Inflammatory macrophage treated with lipopolysaccharide for 1 hour (primary cell): ENCODE results near the gene APOL4.
A peak's percentile ranks its signal among the peaks of the same experiment; 100 is the strongest.
"Not testable (repeated sequence)": the region's sequence is repeated elsewhere in the genome, so short reads cannot be mapped to it uniquely, and the experiment has no call there.

Experiments used
- DNase-seq, 2 donors: peaks; one replicate each; pipeline ENCODE4 v3.0.0-alpha.2; 2020 to 2022

The APOL4 gene

DNA sequence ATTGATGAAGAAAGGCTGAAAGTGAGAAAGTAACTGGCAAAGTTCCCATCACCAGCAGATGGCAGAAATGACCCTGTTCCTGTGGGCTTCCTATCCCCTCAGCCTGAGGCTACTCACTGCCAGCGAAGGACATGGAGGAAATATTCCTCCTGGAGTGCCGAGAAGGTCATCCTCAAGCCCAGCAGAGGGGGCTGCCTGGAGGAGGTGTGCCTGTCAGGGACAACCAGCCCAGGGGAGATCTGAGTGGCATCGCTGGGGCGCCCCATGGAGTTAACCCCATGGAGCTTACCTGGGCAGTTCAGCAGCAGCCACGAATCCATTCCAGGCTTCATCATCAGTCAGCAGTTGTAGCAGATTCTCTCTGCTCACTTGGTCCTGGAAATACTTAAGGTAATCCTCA lies 29.4 kb upstream of the APOL4 start:
- DNase-seq, result not testable (repeated sequence)

DNA sequence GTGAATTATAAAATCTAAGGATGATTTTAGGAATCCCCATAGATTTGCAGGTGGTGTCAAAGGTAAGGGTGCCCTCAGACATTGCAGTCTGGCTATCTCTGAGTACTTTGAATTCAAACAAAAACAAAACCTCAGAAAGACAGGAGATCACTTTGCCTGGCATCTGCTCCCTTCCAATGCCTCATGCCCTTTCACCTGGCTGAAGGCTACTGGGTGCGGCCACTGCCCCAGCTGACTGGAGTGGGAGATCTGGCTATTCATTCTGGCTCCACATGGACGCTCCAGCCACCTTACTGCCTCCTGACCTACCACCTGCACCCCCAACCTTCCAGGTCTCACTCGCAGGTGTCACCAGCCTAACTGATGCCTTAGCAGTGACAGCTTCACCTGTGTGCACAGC lies 28.0 kb upstream of the APOL4 start:
- DNase-seq, result not testable (repeated sequence)

DNA sequence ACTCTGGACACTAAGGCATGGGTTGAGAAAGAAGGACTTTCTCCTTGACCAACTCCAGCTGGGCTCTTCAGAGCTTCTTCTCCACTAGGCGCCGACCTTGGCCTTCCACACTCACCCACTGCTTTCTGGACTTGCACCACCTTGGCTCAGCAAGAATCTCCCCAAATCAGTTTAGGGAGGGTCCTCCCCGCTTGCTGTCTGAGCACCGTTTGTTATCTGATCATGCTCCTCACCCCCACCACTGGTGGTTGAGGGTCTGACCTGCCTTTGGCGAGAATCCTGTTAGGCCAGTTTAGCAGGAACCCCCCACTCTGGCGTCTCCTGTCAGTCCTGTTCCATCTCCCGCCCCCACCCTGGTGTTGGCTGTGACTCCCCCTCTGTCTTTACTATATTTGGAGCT lies 27.3 kb upstream of the APOL4 start:
- no peak for DNase-seq

DNA sequence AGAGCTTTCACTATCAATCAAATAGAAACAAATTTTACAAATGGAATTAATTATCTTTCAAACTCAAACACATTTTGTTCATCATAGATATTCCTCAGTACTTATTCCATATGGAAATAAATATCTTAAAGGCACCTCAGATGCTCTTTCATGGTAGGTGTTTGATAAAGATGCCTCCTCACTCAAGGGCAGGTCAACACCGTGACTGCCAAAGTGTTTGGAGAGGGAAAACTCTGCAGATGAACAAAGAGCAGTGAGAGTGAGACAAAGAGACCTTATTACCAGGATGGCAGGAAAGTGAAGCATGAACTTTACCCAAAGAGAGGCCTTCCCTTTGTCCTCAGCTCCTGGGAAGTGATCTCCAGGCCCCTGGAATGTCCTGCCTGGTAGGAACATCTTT lies 26.8 kb upstream of the APOL4 start:
- DNase-seq, result not testable (repeated sequence)

DNA sequence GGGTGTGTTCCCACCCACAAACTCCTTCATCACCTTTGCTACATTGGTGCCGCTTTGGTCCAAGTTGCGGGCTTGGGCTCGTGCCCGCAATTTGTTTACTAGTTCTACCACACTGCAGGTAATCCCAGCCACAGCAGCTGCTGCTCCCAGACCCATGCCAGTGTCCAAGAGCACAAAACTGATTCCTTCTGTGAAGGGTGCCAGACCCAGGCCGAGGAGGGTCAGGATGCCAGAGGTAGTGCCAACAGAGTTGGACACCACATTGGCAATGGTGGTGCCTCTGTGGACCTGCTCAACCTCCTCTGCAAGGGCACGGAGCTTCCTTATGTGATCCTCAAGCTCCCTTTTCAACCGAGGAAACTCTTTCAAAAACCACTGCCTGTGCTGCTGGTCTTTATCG lies 26.2 kb upstream of the APOL4 start:
- no peak for DNase-seq

DNA sequence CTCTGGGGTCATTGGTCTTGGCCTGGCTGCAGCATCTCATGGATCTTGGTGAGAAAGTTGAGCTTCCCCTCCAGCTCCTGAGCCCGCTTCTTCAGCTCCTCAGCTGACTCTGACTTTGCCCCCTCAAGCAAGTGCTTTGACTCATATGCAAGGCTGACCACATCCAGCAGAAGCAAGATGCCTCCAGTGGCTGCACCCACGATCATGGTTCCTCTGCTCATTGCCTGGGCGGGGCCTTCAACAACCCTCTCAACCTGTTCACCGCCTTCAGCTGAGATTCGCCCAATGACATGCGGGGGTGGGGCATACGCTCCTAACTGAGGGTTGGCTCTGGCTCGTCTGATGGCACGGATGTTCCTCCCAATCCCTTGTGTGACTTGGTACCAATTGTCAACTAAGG lies 25.8 kb upstream of the APOL4 start:
- DNase-seq, result peak; percentile 16 to 51

DNA sequence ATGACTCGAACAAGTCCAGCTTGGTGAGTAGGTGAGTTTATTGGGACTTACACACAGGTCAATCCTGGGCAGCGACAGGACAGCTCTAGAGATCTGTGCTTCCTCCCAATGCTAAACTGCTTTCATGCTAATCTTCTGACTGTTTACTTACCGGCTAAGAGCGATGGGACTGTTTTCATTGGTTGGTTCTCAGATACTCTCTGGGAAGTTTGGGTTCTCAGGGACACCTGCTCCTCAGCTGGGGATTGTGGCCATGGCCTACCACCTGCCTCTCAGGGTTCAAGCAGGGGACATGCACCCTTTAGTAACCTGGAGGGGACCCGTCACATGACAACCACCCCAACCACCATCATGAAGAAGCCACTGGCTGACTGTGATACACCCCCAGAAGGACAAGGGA lies 24.6 kb upstream of the APOL4 start:
- no peak for DNase-seq

DNA sequence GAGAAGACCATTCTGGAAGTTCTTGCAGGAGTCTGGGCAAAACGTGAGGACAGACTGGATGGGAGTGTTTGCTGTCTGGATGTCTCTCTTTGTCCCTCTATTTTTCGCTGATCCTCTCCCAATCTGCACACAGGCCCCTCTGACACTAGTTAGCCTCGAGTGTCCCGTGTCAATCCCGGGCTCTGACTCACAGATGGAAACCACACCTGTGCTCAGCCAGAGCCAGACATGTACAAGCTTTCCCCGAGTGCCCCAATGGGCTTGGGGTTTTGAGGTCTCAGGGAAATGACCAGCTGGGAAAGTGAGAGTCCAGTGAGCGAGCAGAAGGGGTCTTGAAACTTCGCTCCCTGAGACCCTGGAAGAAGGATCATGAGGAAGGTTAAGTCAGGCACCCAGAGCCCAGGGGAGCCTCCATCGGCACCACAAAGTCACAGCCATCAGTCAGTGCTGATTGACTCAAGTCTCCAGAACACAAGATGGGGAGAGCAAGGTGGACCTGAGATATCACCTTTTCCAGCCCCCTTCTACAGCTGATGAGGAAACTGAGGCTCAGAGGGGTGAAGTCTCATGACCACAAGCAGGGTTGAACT lies 23.8 kb upstream of the APOL4 start:
- DNase-seq, result no peak

DNA sequence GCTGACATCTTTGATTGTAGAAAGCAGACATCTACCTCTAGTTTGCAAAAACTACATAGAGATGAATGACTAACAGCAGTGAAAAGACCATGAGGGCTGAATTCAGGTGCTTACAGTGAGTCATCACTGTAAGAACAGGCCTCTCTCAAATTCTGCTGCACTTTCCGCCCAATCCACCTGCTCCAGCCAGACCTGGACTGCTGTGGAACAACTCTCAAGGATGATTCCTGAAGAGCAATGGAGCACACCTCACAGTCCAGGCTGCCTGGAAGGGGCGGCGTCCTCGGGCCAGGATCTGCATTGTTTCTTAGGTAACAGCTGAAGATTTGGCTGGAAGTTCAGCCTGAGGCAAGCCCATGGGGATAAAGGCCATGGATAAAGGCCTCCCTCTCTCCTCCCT lies 22.6 kb upstream of the APOL4 start:
- no peak for DNase-seq

DNA sequence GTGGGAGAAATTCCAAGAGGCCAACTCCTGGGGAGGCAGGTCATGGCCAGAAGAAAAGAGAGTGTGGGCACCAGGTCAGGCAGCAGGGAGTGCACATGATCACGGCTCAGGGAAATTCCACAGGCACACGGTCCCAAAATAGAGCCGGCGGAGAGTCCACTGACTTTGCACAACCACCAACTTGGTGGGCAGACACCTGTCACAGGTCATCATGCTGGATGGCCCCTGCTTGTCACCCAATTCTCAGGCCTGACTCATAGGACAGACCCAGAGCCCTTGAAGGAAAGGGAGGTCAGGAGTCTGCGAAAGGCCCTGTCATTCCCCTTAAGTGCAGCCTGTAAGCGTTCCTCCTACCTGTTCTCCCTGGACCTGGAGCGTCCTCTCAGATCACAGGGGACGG lies 21.9 kb upstream of the APOL4 start:
- DNase-seq, result no peak

DNA sequence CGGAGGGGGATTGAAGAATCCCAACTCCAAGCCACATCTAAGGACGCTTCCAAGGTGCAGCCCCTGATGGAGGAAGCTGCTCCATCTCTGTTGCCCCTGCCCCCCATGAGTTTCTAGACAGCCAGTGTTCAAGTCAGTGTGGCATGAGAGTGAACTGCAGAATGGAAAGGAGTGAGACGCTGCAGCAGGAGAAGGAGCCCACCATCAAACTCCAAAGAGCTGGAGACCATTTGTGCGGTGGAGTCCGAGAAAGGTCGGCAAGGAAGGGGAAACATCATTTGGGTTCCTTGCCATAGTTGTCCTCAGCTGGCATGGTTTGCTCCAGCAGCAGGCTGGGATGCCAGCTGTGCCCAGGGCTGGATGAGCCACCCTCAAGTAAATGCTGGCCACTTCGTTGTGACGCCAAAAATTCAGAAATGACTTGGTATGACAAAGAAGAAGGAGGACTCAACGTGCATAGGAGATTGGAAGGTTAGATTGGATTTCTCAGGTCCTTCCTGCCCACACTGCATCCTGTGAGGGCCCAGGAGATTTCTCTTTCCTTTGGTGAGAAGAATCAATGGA lies 21.4 kb upstream of the APOL4 start:
- no peak for DNase-seq

DNA sequence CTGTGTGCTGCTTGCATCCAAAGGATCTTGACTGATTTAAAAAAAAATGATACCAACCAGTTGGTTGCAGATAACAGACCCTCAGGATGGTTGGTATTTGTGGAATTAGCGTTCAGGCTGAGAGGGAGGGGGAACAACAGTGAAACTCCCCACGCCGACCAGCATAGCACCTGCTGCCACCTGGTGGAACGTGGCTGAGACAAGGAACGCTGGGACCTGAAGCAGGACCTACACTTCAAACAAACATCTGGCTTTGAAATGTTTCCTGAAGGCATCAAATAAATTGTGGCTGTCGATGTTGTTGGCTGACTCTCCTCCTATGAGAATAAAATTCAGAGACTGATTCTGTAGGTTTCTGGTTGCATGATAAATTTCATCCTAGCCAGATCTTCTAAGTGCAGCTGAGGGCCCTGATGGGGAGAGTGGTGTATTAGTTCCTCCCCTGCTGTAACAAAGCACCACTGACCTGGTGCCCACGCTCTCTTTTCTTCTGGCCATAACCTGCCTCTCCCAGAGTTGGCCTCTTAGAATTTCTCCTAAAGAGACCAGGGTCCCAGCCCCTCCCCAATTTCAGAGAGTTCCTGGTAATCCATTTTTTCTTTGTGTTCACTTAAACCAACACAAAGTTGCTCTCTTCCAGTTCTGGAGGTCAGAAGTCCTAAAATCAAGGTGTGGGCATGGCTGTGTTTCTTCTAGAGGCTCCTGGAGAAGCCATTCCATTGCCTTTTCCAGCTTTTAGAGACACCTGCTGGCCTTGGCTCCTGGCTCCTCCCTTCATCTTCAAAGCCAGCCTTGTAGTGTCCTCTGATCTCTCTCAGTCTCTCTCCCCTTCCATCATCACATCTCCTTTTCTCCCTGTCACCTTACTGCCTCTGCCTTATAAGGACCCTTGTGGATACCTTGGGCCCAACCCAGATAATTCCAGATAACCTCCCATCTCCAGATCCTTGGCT lies 20.5 kb upstream of the APOL4 start:
- DNase-seq, result peak in 1 of 2 donors; percentile 41

DNA sequence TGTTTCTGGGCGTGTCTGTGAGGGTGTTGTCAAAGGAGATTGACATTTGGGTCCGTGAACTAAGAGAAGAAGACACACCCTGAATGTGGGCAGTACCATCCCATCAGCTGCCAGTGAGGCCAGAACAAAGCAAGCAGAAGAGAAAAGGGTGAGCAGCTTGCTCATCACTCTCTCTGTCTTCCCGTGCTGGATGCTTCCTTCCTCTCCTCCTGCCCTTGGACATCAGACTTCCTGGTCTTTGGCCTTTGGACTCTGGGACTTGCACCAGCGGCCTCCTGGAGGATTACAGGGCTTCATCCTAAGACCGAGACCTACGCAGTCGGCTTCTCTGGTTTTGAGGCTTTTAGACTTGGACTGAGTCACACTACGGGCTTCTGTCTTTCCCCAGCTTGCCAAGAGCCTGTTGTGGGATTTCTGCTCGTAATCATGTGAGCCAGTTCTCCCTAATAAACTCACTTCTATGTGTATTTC lies 18.9 kb upstream of the APOL4 start:
- DNase-seq, result peak; percentile 39 to 86

DNA sequence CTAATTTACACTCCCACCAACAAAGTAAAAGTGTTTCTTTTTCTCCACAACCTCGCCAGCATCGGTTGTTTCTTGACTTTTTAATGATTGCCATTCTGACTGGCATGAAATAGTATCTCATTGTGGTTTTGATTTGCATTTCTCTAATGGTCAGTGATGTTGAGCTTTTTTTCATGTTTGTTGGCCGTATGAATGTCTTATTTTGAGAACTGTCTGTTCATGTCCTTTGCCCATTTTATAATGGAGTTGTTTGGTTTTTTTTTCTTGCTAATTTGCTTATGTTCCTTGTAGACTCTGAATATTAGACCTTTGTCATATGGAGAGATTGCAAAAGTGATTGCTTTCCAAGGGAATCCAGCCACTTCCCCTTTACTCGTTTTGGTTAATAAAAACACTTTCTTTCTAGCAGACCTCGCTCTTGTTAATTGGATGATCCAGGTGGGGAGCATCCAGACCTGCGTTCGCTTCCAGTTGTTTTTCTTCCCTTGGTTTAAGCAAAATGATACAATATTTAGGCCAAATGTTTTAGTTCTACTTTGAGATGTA lies 17.1 kb upstream of the APOL4 start:
- peak in 1 of 2 donors; percentile 57 for DNase-seq

DNA sequence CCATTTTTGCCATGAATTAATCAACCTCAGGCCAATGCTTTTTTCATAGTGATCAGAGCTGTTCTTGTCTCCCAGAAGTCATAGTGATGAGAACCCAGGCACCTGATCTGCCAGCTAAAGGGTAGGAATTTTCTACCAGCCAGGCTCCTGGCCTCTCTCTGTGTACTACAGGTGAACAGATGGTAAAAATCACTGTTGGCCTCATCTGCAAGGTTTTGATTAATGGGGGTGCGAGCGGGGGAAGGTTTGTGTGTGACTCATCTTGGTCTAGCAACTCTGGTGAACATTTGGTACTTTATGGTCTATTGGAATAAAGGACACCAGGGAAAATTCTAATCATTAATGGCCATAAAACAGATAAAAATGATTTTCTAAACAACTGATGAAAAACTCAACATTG lies 14.4 kb upstream of the APOL4 start:
- DNase-seq, result no peak

DNA sequence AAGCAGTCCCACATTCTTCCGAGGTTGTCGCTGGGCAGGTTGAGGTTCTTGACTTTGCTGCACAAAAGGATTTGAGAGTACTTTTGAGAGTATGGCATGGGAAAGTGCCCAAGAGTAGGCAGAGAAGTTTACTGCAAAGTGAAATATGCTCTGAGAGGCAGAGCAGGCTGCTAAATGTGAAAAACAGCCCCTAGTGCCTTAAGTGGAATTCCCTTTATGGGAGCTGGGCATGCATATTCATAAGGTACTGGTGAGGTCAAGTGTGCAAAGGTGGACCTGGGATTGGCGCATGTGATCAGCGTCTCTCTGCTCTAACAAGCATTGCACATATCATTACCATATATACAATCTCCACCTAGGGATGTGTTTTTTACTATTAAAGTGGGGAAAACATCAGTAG lies 12.0 kb upstream of the APOL4 start:
- no peak for DNase-seq

DNA sequence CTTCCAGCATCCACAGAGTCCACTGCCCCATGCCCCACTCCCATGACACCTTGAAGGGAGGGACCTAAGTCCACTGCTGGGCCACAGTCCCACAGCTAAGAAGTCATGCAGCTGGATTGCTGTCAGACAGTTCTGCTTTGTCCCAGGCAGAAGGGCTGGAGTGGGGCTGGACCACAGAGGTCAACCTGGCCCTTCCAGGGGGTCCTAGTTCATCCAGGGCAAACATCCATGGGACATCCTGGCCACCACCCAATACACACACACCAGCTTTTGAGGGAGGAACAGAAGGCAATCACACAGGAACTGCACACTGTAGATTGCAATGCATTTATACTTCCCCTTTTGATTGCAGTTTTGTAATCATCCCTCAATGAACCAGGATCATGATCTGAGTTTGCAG lies 11.3 kb upstream of the APOL4 start:
- DNase-seq, result peak; percentile 55 to 61

DNA sequence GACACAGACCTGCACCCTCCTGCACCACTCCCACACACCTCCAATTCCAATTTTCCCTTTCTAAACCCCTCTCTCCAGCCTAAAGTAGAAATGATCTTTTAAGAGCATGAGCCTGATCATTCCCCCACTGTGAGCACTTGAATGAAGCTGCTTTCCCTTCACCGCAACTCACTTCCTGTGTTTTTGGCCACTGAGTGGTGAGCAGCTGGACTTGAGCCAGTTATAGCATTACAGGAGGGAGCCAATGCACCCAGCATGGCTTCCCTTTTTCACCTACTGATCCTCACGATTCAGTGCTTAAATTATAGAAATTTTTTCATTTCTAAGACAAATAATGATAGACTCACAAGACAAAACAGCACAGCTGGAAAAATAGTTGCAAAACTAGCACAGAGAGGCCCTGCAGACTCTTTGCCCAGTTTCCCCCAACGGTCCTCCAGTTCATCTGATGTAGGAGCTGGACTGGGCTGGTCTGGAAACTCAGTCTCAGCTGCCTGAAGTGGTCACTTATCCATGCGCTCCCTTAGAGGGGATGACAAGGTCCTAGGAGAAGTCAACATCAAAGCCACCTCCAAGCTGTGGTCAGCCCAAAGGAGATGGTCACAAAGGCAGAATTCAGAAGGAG lies 9.7 kb upstream of the APOL4 start:
- peak in 1 of 2 donors; percentile 47 for DNase-seq

DNA sequence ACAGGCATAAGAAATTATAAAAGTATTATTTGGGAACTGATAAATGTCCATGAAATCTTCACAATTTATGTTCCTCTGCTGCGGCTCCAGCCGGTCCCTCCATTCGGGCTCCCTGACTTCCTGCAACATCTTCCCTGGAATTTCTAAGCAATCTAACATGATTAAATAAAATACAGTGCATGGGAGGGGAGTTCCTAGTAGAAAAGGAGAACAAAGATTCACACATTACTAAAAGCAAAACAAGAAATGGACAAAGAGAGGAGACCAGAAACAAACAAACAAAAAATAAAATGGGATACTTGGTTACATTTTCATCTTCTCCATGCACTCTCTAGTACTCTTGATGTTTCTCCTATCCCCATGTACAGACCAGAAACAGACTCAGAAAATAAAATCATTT lies 8.6 kb upstream of the APOL4 start:
- DNase-seq, result peak in 1 of 2 donors; percentile 33

DNA sequence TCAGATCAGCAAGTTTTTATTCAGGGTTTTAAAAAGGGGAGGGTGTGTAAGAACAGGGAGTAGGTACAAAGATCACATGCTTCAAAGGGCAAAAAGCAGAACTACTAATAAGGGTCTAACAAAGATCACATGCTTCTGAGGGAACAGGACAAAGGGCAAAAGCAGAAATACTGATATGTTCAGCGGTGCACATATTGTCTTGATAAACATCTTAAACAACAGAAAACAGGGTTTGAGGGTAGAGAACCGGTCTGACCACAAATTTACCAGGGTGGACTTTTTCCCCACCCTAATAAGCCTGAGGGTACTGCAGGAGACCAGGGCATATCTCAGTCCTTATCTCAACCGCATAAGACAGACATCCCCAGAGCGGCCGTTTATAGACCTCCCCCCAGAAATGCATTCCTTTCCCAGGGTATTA lies 7.9 kb upstream of the APOL4 start:
- not testable (repeated sequence) for DNase-seq

DNA sequence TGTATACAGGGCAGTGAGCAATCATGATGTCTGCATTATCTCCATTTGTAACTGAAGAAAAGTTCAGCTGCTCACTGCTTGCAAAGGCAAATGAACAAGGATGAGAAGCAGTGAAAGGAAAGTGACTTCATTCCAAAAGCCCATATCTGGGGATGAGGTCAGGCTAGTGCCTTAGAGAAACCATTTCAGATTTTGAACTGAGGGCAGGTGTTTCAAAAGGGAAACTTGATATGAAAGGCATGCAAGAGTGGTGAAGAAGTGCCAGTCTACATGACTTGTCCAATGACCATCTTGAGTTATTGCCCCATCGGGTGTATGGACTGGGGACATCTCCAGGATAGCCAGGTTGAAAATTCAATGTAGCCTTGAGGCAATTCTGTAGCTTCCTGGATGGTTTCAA lies 7.3 kb upstream of the APOL4 start:
- no peak for DNase-seq

DNA sequence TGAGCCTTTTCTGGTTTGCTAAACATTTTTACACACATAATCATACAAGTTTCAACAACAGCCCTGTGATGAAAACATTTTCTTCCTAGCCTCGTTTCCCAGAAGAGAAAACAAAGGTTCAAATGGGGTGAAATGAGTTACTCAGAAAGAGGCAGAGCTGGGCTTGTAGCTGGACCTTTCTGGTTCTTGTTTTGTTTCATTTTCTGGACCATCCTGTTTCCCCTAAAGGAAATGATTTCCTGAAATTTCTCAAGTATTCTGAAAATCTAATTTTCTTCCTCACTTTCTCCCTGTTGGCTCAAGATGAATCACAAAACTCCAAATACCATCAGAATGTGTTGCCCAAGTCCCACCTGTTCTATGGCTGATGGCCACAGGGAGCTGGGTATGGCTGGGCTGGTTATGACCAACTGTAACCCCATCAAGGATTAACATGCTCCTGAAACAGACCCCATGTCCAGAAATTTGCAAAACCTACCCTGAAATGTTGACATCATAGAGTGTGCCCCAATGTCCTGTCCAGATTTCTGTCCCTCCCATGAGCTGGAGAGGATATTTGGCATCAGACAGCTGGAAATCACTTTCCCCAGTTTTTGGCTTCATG lies 6.7 kb upstream of the APOL4 start:
- no peak for DNase-seq

DNA sequence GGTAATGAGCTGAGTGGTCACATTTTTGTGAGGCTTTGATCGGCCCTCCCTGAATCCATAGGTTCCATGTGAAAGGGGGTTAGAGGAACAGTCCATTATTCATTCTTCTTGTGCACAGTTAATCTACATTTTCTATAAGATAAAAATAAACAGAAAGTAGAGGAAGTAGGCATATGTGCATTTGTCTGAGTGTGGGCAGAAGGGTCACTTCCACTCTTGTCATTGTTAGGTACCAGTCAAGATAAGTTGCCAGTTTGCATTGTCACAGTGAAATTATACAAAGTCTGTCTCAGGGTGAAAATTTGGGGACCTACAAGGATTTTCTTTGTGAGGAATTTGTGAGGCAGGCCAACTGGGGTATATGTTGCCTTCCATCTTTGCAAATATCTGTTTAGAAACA lies 4.6 kb upstream of the APOL4 start:
- peak in 1 of 2 donors; percentile 45 for DNase-seq
